Endothelial cell of umbilical vein (primary cell): Measurements from ENCODE around the gene AJM1.
"Not testable (repeated sequence)": the region's sequence is repeated elsewhere in the genome, so short reads cannot be mapped to it uniquely, and the experiment has no call there.

ENCODE experiments used
- EZH2 ChIP-seq: IDR thresholded peaks from 2 replicates; pipeline ENCODE4 v1.6.1; 2012; ENCODE audit warnings: borderline replicate concordance, low read depth, mild to moderate bottlenecking, moderate library complexity, low read length, inconsistent platforms; ENCODE audit not compliant: severe bottlenecking
- FOS ChIP-seq: IDR thresholded peaks from 2 replicates; pipeline ENCODE4 v1.6.1; 2011; ENCODE audit warnings: mild to moderate bottlenecking, low read length, moderate library complexity, borderline replicate concordance; ENCODE audit not compliant: insufficient read depth
- GATA2 ChIP-seq: IDR thresholded peaks from 2 replicates; pipeline ENCODE4 v1.7.0; 2011; ENCODE audit warnings: low read depth, mild to moderate bottlenecking, moderate library complexity, mixed read lengths, low read length; ENCODE audit not compliant: insufficient read length, insufficient read depth
- JUN ChIP-seq: IDR thresholded peaks from 2 replicates; pipeline ENCODE4 v1.6.1; 2011; ENCODE audit warnings: borderline replicate concordance, low read depth; ENCODE audit not compliant: insufficient read length, insufficient read depth
- MYC ChIP-seq: IDR thresholded peaks from one replicate; pipeline ENCODE4 v1.6.1; 2011; ENCODE audit warnings: mild to moderate bottlenecking, low read depth, low read length
- POLR2A ChIP-seq: IDR thresholded peaks from 2 replicates; pipeline ENCODE4 v1.6.1; 2012; ENCODE audit warnings: low read depth, mild to moderate bottlenecking, control low read depth, low read length
- POLR2AphosphoS5 ChIP-seq: IDR thresholded peaks from 2 replicates; pipeline ENCODE4 v1.6.1; 2012; ENCODE audit warnings: low read depth, mild to moderate bottlenecking, control low read depth, low read length, moderate library complexity; ENCODE audit not compliant: insufficient read depth
- TF ChIP-seq, protein P1 (sequence below), 2 donors: IDR thresholded peaks; 1 replicate in 1 of 2; 2 replicates in 1 of 2; pipeline ENCODE4 v1.5.1; 2011; ENCODE audit warnings: low read length in 2 of 2, mild to moderate bottlenecking in 2 of 2, moderate library complexity in 2 of 2, control low read depth in 1 of 2, inconsistent platforms in 1 of 2, low read depth in 1 of 2; ENCODE audit not compliant: insufficient read depth in 1 of 2; ENCODE audit errors: extremely low read depth in 1 of 2
- TF ChIP-seq, protein P2 (sequence below): IDR thresholded peaks from 2 replicates; pipeline ENCODE4 v1.6.1; 2011; ENCODE audit not compliant: insufficient read depth, insufficient read length

DNA sequence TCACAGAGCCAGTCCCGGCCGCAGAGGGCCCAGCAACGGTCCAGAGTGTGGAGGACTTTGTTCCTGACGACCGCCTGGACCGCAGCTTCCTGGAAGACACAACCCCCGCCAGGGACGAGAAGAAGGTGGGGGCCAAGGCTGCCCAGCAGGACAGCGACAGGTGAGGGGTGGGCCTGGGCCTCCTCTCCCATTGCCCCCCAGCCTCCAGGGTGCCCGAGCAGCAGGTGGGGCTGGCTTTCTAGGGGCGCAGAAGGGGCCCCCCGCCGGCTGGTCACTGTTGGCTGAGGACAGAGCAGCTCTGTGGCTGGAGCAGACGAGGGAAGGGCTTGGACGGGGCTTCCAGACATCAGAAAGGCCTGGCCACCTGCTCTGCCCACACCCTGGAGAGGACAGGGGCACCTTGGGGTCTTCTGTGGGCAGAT, 4.4 kb upstream of the AJM1 start:
- TF ChIP-seq, protein P1, sequence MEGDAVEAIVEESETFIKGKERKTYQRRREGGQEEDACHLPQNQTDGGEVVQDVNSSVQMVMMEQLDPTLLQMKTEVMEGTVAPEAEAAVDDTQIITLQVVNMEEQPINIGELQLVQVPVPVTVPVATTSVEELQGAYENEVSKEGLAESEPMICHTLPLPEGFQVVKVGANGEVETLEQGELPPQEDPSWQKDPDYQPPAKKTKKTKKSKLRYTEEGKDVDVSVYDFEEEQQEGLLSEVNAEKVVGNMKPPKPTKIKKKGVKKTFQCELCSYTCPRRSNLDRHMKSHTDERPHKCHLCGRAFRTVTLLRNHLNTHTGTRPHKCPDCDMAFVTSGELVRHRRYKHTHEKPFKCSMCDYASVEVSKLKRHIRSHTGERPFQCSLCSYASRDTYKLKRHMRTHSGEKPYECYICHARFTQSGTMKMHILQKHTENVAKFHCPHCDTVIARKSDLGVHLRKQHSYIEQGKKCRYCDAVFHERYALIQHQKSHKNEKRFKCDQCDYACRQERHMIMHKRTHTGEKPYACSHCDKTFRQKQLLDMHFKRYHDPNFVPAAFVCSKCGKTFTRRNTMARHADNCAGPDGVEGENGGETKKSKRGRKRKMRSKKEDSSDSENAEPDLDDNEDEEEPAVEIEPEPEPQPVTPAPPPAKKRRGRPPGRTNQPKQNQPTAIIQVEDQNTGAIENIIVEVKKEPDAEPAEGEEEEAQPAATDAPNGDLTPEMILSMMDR (IDR thresholded peaks at IDR 0.05; ENCODE audit: extremely low read depth in 1 of 2, insufficient read depth in 1 of 2, low read depth in 1 of 2, low read length in 2 of 2) = not testable (repeated sequence)
- not testable (repeated sequence) for TF ChIP-seq POLR2A, POLR2AphosphoS5, EZH2, FOS, MYC, JUN, GATA2
- TF ChIP-seq, protein P2, sequence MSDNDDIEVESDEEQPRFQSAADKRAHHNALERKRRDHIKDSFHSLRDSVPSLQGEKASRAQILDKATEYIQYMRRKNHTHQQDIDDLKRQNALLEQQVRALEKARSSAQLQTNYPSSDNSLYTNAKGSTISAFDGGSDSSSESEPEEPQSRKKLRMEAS = not testable (repeated sequence)
